GM18508 (cell line): ENCODE data around the gene CHAMP1.

Experiments
- ATAC-seq: cut with Tn5 transposase; IDR thresholded peaks from one replicate; pipeline ENCODE4 v1.9.1; 2021; ENCODE audit warnings: moderate number of reproducible peaks; ENCODE audit not compliant: insufficient read depth, unreplicated experiment

Gene CHAMP1

DNA sequence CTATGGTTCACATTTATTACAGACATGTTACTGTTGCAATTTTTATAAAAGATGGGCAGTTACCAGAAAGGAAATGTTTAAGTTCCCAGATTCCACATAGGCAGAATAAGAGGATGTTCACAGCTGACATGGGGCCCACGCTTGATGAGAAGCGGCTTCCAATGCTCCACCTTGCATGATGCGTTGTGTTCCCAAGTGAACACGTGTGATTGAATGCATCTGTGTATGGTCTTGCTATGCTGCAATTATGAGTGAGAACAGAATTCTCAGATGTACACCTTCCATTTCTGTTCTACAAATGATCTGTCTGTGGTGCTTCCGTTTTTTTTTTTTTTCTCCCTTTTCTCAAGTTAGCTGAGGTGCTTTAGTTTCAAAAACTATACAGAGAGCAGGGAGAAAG, 17.4 kb upstream of the CHAMP1 start:
- no peak for ATAC-seq

DNA sequence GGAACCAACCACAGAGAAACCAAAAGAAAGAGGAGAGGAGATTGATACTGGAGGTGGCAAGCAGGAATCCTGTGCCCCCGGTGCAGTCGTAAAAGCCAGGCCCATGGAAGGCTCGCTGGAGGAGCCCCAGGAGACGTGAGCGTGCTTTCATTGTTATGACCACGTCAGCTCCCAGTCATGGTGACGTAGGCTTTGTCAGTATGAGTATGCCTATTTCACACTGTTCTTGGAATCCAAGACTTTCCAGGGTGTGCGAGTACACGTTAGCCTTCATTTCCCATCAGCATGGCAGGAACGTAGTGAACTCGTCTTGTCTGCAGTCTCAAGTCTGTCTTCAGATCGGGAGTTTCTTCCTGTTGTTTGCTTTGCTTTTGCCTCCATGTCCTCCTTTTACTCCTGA, 15.4 kb upstream of the CHAMP1 start:
- no peak for ATAC-seq

DNA sequence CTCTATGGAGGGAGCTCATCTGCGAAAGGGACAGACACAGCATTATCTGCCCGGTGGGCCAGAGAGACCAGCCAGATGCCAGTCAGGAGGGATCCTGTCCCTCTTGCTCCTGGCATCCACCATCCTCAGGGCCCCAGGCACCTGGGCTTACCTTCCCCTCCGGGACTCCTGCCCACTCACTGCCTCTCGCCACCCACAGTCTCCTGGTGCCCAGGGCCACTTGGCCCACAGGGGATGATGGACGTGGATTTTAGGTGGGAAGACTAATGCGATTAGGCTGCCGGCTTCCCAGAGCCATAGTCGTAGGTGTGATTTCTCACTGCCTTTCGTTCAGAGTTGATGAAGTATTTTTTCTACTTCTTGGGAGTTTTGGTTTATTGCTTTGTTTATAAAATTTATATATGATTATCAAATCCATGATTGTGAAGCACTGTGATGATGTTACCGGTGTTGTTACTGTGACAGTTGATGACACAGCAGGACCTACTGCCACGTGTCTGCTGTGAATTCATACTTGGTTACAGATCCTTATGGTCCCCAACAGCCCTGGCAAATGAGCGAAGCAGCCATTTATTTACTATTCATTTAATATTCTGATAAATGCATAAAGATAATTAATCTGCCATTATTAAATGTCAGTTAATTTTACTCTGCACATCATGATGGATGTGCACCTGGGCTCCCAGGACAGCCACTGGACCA, 14.5 kb upstream of the CHAMP1 start:
- no peak for ATAC-seq

DNA sequence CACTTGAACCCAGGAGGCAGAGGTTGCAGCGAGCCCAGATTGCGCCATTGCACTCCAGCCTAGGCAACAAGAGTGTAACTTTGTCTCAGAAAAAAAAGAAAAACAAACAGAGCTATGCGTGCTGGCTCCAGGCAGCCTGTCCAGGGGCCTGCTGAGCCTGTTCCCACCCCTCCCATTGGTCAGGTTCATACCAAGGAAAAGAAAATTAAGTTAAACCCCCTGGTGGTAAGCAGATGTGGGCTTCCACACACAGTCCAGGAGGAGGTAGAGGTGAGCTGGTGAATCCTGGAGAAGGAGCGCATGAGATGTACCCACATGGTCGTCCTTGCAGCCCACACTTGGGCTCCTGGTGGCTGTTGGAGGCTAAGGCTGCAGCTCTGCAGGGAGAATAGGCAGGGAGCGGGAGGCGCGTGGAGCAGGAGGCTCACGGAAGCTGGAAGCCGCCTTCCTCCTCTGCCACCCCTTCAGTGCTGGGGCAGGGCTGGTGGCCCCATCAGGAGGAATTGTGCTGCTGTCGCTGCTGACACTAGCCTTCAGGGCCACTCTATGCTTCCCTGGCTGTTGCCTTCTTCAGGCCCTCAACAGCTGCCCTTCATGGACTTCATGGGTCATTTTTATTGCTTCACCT, 10.5 kb upstream of the CHAMP1 start:
- no peak for ATAC-seq

DNA sequence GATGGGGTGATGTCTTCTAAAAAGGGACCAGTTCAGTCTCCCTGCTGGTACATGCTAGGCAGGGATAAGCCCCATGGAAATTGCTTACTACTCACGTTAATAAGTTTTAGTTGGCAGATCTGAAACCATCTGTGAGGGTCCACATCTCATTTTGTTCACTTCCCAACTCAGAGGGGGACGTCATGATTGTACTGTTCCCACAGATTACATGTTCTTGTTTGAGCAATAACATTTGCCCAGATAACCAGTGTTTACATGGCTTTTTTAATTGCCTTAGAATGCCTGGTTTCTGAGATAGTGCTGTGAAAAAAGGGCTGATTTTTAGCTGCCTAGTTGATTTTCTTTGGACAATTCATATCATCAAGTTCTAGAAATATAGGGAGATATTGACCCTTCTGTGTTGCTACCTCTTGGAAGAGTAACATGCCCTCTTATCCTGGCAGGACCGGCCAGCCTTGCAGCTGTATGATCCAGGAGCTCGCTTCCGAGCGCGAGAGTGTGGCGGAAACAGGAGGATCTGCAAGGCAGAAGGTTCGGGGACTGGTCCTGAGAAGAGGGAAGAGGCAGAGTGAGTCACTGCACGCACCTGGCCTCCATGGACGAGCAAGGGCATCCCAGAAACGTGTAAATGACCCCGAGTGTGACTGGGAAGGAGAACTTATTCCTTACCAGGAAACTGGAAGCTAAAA, 9.8 kb upstream of the CHAMP1 start:
- no peak for ATAC-seq

DNA sequence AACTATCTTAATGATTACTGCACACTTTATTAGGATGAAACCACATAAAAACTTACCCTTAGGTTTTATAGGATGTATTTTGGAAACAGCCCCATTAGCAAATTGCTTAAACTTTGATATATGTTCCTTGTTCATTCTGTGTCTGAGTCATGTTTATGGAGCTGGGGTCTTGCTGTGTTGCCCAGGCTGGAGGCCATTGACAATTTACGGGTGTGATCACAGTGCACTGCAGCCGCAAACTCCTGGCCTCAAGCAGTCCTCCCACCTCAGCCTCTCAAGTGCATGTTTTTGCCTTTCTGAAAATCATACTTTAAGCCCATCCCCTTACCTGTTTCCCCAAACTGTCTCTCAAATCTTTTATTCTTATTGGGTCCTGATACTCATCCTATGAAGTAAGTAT, 5.2 kb upstream of the CHAMP1 start:
- no peak for ATAC-seq

DNA sequence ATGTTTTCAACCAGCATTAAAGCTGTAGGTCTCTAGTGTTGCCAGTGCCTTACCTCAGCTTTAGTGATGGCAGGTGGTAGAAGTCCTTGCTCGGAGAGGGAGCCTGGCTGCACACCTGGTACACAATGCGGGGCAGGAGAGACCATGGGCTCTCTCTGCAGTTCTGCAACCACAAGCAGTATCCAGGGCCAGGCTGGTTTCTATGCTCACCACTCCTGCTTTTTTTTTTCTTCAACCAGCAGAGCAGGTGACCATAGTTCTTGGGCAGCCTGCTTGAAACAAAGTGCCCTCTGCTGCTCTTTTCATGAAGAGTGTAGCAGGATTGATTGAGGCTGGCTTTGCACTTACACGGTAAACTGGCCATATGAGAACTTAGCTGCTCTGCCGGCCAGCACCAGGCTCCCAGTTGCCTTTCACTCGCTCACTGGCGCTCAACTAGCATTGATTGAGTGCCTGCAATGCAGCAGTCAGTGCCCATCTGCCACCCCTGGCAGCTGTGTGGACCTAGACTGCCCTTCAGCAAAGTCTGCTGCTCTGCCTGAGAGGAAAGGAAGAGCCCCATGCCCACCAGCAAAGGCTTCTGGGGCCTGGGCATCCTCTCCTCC, 4.4 kb upstream of the CHAMP1 start:
- no peak for ATAC-seq

DNA sequence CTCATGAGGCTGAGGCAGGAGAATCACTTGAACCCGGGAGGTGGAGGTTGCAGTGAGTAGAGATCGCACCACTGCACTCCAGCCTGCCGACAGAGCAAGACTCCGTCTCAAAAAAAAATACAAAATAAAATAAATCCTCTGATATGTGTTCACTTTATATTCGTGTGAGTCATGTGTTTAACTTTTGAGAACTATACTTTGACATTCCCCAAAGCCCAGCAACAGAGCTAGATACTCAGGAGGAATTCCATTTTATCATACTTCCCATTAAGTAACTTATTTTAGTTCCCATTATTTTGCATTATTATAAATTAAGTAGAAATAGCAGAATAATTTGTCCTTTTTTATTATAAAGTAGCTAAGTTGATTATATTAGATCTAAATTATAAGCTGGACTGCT, 3.3 kb upstream of the CHAMP1 start:
- no peak for ATAC-seq

DNA sequence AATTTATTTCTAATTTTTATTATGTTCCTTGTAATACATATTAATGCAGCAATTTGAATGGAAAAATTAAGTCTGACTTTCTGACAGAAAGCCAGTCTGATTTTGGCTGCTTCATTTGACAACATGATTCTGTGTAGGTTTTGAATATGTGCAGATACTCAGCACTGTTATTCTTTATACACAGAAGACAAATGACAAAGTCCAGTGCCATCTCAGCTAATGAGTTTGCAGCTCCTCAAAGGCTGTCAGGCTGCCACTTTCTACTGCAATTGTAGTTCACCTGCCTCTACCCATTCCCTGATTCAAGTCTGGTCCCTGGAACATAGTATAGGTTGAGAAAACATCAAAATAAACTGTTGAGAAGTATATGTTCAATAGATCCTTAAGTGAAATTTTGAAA, 2.9 kb upstream of the CHAMP1 start:
- ATAC-seq, result no peak

DNA sequence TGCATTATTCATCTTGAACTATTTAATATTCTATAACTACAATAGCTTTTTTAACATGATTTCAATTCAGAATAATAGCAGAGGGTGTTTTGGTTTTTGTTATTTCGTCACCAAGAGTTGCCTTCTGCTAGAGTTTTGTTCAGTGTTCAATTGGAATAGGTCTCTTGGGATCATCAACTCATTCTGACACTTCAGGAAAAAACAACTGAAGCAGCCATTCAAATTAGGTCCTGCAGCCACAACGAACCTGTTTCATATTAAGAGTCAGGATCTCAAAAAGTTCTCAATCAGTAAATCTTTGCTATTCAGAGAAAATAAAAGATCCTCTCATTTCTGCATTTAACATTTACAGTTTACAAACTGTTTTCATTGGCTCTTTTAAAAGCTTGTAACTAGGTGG, 2.4 kb upstream of the CHAMP1 start:
- no peak for ATAC-seq

DNA sequence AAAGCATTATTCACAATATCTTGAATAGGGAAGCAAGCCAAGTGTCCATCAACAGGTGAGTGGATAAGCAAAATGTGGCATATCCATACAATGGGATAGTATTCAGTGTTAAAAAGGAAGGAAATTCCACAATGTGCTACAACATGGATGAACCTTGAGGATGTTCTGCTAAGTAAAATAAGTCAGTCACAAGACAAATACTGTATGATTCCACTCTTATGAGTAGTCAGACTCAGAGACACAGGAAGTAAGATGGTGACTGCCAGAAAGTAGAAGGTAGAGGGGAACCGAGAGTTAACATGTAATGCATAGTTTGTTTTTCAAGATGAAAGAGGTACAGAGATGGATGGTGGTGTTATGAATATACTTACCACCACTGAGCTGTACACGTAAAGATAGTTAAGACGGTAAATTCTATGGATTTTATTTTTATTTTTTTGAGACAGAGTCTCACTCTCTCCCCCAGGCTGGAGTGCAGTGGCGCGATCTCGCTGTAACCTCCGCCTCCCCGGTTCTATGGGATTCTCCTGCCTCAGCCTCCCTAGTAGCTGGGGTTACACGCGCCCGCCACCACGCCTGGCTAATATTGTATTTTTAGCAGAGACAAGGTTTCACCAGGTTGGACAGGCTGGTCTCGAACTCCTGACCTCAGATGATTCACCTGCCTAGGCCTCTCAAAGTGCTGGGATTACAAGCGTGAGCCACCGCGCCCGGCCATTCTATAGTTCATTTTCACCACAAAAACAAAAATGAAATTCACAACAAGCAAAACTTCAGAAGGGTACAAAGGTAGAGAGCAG, 1.0 kb upstream of the CHAMP1 start:
- no peak for ATAC-seq

DNA sequence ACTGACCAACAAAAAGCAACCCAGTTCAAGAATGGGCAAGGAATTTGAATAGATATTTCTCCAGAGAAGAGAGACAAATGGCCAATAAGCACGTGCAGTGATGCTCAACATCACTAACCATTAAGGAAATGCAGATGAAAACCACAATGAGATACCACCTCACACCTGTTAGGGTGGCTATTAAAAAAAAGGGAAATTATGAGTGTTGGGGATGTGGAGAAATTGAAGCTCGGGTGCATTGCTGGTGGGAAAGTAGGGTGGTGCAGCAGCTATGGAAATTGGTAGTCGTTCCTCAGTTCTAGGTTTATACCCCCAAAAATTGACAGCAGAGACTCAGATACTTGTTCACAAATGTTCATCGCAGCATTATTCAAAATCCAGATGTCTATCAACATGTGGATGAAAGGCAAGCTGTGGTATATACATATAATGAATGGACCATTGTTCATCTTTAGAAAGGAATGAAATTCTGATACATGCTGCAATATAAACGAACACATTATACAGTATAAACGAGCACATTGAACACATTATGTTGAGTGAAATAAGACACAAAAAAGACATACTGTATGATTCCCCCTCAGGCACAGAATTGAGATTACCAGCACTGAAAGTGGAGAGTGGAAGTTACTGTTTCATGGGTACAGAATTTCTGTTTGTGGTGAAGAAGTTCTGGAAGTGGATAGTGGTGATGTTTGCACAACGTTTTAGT, 927 bp downstream of the CHAMP1 start:
- no peak for ATAC-seq

DNA sequence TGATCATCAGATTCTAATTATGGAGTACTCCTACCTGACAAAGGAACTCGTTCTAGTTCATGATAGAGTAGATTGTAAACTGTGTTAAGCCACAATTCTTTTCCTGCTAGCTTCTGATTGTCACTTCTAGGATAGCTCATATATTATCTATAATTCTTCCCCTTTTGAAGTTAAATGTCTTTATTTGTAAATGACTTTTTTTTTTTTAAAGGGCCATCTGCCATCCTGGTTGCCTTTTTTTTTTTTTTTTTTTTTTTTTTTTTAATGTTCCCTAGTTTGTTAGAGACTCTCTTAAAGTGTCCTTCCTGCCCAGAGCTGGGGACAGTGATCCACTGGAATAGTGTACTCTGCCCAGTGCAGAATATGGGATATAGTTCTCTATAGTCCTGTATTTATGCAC, 4.3 kb downstream of the CHAMP1 start:
- no peak for ATAC-seq

DNA sequence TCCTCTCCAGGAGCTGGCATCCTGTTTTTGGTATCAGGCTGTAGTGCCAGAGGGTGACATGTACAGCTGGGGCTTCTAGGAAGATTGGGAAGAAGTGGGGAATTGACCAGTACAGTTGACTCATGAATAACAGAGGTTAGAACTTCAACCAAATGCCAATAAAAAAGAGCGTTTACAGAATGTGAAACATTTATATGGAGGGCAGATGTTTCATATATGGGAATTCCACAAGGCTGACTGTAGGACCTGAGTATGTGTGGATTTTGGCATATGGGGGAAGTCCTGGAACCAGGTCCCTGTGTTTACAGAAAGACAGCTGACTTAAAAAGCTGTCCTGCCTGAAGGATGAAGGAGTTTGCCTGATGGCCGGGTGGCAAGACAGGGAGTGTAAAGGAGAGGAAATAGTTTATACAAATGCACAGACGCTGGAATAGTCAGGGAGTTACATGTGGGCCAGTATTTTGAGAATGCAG, 5.2 kb downstream of the CHAMP1 start:
- no peak for ATAC-seq

DNA sequence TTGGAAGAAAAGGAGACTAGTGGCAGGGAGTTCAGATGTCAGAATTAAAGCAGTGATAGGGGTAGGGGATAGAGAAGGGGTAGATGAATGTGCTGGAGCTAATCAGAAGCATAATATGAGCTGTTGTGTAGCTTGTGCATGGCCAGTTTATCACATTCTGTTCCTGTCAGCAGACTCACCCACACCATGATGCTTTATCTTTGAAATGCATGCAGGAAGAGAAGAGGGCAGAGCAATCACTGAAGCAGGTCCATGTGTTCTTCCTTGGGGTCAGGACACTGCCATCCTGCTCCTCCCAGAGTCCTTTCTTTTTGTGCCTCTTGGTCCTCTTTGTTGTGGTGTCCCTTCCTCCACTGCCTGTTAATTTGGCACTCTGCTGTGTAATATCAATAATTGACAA, 5.8 kb downstream of the CHAMP1 start:
- no peak for ATAC-seq

DNA sequence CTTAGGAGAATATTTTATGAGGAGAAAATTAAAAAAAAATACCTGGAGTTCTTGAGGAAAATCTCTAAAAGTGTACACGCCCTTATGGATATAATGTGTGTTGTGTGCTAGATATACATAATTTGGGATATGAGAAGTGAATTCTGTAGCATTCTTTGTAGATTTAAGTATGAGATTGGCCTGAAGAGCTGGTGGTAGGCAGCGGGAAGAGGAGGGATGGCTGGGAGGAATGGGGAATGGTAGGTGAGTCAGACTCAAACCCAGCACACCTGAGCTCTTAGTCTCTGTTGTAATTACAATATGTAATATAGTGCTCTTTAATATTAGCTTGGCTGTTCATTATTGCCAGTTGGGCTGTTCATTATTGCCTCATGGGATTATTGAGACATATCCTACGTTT, 7.0 kb downstream of the CHAMP1 start:
- ATAC-seq, result no peak

DNA sequence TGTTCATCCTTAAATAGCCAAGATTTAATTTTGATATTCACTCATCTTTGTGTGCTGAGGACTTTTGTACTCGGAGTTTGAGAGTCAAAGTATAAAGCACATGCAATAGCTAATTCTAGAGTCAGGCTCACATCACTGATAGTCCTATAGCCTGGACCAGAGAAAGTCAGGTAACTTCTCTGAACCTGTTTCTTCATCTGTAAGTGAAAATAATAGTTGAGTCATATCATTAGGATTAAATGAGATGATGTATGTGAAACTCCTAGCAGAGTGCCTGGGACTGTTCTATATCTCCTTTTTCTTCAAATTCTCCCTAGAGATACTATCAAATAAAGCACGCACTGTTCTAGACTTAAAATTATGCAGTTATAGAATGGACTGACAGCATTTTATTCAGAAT, 9.0 kb downstream of the CHAMP1 start:
- ATAC-seq, result no peak

DNA sequence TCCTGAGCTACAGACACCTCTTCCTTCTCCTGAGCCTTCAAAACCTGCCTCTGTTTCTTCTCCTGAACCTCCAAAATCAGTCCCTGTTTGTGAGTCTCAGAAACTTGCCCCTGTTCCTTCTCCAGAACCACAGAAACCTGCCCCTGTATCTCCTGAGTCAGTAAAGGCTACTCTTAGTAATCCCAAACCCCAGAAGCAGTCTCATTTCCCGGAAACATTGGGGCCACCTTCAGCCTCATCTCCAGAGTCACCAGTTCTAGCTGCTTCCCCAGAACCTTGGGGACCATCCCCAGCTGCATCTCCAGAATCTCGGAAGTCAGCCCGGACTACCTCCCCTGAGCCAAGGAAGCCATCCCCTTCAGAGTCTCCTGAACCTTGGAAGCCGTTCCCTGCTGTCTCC, 10.0 kb downstream of the CHAMP1 start:
- ATAC-seq, result no peak

DNA sequence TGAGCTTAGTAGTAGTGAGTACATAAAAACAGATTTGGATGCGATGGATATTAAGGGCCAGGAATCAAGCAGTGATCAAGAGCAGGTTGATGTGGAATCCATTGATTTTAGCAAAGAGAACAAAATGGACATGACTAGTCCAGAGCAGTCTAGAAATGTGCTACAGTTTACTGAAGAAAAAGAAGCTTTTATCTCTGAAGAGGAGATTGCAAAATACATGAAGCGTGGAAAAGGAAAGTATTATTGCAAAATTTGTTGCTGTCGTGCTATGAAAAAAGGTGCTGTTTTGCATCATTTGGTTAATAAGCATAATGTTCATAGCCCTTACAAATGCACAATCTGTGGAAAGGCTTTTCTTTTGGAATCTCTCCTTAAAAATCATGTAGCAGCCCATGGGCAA, 11.4 kb downstream of the CHAMP1 start:
- ATAC-seq, result no peak

DNA sequence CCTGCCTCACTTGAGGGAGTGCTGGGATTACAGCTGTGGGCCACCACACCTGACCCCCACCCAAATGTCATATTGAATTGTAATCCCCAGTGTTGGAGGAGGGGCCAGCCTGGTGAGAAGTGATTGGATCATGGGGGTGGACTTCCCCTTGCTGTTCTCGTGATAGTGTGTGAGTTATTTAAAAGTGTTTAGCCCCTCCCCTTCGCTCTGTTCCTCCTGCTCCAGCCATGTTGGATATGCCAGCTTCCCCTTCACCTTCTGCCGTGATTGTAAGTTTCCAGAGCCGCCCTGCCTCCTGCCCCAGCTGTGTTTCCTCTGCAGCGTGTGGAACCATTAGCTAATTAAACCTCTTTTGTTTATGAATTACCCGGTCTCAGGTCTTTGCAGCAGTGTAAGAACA, 13.7 kb downstream of the CHAMP1 start:
- ATAC-seq, result no peak
